Measurements from ENCODE around the gene NEU2.
A peak's percentile ranks its signal among the peaks of the same experiment; 100 is the strongest.
"Not testable (repeated sequence)": the region's sequence is repeated elsewhere in the genome, so short reads cannot be mapped to it uniquely, and the experiment has no call there.

NEU2 gene

DNA sequence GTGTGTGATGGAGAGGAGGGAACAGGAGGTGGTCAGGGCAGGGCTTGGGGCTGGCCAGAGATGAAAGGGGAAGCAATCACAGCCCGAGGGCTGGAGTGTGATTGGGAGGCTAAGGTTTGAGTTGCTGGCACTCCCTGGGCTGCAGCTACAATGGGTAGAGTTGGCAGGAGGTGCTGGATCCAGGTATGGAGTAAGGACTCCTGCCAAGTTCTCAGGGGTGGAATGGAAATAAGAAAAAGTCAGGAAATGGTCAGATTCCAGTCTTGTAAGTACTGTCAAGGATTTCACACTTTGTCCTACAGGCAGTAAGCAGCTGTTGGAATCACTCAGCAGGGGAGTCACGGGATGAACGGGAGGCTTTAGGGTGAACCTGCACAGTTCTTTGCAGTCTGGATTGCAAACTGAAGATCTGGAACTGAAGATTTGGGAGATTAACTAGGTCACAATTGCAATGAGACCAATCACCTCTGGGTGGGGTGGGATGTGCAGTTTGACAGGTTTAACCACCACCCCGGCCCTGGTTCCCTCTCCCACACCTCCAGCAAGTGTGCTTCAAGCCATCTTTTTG is 16.8 kb downstream of the NEU2 start:
- no peak overlapping the region for H3K4me3 ChIP-seq (ENCODE audit: low read length)
- no peak for DNase-seq (ENCODE audit: low read depth)
- TF ChIP-seq, protein P1, sequence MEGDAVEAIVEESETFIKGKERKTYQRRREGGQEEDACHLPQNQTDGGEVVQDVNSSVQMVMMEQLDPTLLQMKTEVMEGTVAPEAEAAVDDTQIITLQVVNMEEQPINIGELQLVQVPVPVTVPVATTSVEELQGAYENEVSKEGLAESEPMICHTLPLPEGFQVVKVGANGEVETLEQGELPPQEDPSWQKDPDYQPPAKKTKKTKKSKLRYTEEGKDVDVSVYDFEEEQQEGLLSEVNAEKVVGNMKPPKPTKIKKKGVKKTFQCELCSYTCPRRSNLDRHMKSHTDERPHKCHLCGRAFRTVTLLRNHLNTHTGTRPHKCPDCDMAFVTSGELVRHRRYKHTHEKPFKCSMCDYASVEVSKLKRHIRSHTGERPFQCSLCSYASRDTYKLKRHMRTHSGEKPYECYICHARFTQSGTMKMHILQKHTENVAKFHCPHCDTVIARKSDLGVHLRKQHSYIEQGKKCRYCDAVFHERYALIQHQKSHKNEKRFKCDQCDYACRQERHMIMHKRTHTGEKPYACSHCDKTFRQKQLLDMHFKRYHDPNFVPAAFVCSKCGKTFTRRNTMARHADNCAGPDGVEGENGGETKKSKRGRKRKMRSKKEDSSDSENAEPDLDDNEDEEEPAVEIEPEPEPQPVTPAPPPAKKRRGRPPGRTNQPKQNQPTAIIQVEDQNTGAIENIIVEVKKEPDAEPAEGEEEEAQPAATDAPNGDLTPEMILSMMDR (conservative IDR thresholded peaks at IDR 0.05; ENCODE audit: low read depth, low read length) = no peak

DNA sequence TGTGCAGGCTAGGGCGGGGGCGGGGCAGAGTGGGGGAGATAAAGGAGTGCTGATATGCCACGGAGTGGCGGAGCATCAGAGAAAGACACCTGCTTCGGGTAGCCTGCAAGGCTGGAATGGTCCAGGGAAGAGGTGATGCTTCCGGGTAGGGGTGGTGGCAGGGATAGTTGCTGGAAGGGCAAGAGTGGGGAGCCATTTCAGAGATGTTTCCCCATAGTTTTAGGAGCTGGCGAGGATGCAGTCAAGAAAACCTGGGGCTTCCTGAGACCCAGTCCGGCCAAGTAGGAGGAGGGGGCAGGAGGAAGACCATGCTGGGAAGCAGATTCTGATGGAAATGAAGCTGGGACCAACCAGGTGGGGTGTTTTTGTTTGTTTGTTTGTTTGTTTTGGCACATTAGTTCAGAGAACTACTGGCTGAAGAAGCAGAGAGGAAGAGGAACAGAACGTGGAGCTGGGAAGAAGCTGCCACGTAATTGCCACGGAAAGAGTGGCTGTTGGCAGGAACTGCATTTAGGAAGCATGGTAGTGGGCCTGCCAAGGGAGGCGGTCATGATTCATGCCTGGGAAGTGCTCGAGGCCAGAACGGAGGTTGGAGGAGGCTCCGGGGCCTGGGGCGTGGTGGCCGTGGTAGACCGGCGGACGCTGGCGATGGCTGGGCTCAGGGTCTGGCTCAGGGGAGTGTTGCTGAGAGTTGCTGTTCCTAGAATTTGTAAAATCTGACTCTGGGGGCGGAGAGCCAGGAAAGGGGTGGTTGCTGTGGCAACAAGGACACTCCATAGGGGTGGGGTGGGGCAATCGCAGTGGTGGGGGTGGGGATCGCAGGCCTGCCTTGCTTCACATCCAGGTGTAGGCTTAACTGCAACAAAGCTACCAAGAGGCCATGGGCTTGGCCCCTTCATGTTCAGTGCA is 19.0 kb downstream of the NEU2 start:
- H3K4me3 ChIP-seq (ENCODE audit: low read length) = no peak overlapping the region
- no peak for DNase-seq (ENCODE audit: low read depth)
- TF ChIP-seq, protein P1 (conservative IDR thresholded peaks at IDR 0.05; ENCODE audit: low read depth, low read length) = no peak

DNA sequence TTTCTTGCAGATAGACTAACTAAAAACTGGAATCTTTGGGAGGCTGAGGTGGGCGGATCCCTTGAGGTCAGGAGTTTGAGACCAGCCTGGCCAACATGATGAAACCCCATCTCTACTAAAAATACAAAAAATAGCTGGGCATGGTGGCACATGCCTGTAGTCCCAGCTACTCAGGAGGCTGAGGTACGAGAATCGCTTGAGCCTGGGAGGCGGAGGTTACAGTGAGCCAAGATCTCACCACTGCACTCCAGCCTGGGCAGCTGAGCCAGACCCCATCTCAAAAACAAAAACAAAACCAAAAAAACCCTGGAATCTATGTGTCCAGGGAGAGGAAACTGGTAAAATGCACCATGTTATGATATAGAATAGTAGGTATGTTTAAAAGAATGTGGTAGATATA is 20.0 kb downstream of the NEU2 start:
- DNase-seq (ENCODE audit: low read depth); H3K4me3 ChIP-seq (ENCODE audit: low read length): not testable (repeated sequence)

GRCh38 chr2:233053928-233054784 is 21.7 kb downstream of the NEU2 start:
- TF ChIP-seq, protein P1 (conservative IDR thresholded peaks at IDR 0.05; ENCODE audit: low read depth, low read length) = peak; percentile 96
- no peak overlapping the region for H3K4me3 ChIP-seq (ENCODE audit: low read length)
- no peak for DNase-seq (ENCODE audit: low read depth)

DNA sequence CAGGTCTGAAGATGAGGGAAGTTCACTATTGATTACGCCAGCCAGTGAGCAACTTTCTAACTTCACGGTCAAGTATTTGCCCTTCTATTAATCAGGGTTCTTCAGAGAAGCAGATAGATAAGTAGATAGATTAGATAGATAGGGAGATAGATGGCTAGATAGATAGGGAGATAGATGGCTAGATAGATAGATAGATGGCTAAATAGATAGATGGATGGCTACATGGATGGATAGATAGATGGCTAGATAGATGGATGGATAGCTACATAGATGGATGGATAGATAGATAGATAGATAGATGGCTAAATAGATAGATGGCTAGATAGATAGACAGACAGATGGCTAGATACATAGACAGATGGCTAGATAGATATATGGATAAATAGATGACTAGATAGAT is 22.9 kb downstream of the NEU2 start:
- no peak overlapping the region for H3K4me3 ChIP-seq (ENCODE audit: low read length)
- no peak for DNase-seq (ENCODE audit: low read depth)
- TF ChIP-seq, protein P1 (conservative IDR thresholded peaks at IDR 0.05; ENCODE audit: low read depth, low read length) = no peak

- no peak for DNase-seq (ENCODE audit: low read depth)
- TF ChIP-seq, protein P1 (conservative IDR thresholded peaks at IDR 0.05; ENCODE audit: low read depth, low read length) = no peak
- no peak overlapping the region for H3K4me3 ChIP-seq (ENCODE audit: low read length)
Measured at GRCh38 chr2:233056961-233057605, 24.6 kb downstream of the NEU2 start.
